PC-3 (cell line): ENCODE data around the gene TLDC2. TPM values are rescaled to one million over a fixed set of nuclear protein-coding genes. Genes with fewer than 3 reads are reported as not detected.

Experiments
- ATAC-seq: fragments of 200-7000 bp; cut with Tn5 transposase; 2 replicates; pipeline ENCODE4 v1.9.1; 2020; ENCODE audit warnings: mild to moderate bottlenecking, moderate library complexity
- BruUV-seq: library from RNA; stranded (reverse); fragments of 400-500 nt; replicated peaks from 2 replicates; lab custom pipeline; 2021; lab: Mats Ljungman, UMichigan
- CTCF ChIA-PET: fragments of 300-600 bp; sonication (Branson Sonifier 250); formaldehyde crosslinking; loops from one replicate; lab custom pipeline; 2022; ENCODE audit warnings: antibody characterized with exemption; lab: Charles Lee
- POLR2A ChIA-PET: fragments of 300-600 bp; sonication (Branson Sonifier 250); formaldehyde crosslinking; loops from one replicate; lab custom pipeline; 2022; ENCODE audit warnings: antibody characterized with exemption; ENCODE audit not compliant: unreplicated experiment; lab: Charles Lee
- DNase-seq: peaks from one replicate; pipeline ENCODE4 v3.0.0-alpha.2; 2015
- H2AFZ ChIP-seq: fragments of 300-600 bp; sonication (generic); 2 replicates; pipeline ENCODE4 v1.6.0; 2016; ENCODE audit warnings: antibody characterized with exemption, low read length
- H3F3A ChIP-seq: fragments of 300-600 bp; sonication (generic); one replicate; pipeline ENCODE4 v1.6.0; 2017; ENCODE audit warnings: antibody characterized with exemption, low read length, control low read depth, mild to moderate bottlenecking; ENCODE audit not compliant: unreplicated experiment
- H3K27ac ChIP-seq: fragments of 300-600 bp; sonication (generic); 2 replicates; pipeline ENCODE4 v1.5.1; 2016; ENCODE audit warnings: mild to moderate bottlenecking, low read length
- H3K27me3 ChIP-seq: fragments of 300-600 bp; sonication (generic); 2 replicates; pipeline ENCODE4 v1.6.1; 2016; ENCODE audit warnings: low read length, mixed read lengths
- H3K36me3 ChIP-seq: fragments of 300-600 bp; sonication (generic); 2 replicates; pipeline ENCODE4 v1.6.1; 2016; ENCODE audit warnings: low read depth, mixed run types, low read length, mixed read lengths
- H3K4me1 ChIP-seq: fragments of 300-600 bp; sonication (generic); 2 replicates; pipeline ENCODE4 v1.5.1; 2016; ENCODE audit warnings: low read length; ENCODE audit not compliant: insufficient read depth
- H3K4me2 ChIP-seq: fragments of 300-600 bp; sonication (generic); 2 replicates; pipeline ENCODE4 v1.6.0; 2016; ENCODE audit warnings: low read length
- H3K4me3 ChIP-seq: fragments of 300-600 bp; sonication (generic); 2 replicates; pipeline ENCODE4 v1.5.1; 2016; ENCODE audit warnings: mild to moderate bottlenecking, low read length, mixed read lengths
- H3K79me2 ChIP-seq: fragments of 300-600 bp; sonication (generic); 2 replicates; pipeline ENCODE4 v1.6.1; 2017; ENCODE audit warnings: low read length, mixed read lengths
- H3K9ac ChIP-seq: fragments of 300-600 bp; sonication (generic); 2 replicates; pipeline ENCODE4 v1.6.0; 2016; ENCODE audit warnings: mild to moderate bottlenecking, low read length
- H3K9me2 ChIP-seq: fragments of 300-600 bp; sonication (generic); replicated peaks from 2 replicates; pipeline ENCODE4 v1.6.1; 2016; ENCODE audit warnings: mixed run types, low read length, mixed read lengths
- H3K9me3 ChIP-seq: fragments of 300-600 bp; sonication (generic); 2 replicates; pipeline ENCODE4 v1.6.1; 2016; ENCODE audit warnings: low read length, mixed read lengths
- H4K20me1 ChIP-seq: fragments of 300-600 bp; sonication (generic); 2 replicates; pipeline ENCODE4 v1.6.1; 2016; ENCODE audit warnings: low read length, mixed read lengths
- CTCF ChIP-seq: fragments of 300-600 bp; sonication (generic); conservative IDR thresholded peaks from 2 replicates; pipeline ENCODE4 v1.5.1; 2017; ENCODE audit warnings: antibody characterized with exemption, low read depth, mild to moderate bottlenecking, low read length
- EZH2 ChIP-seq: fragments of 300-600 bp; sonication (generic); IDR thresholded peaks from one replicate; pipeline ENCODE4 v1.6.1; 2017; ENCODE audit warnings: antibody characterized with exemption, mild to moderate bottlenecking, low read length; ENCODE audit not compliant: unreplicated experiment
- EZH2phosphoT487 ChIP-seq: fragments of 300-600 bp; sonication (generic); IDR thresholded peaks from 2 replicates; pipeline ENCODE4 v1.6.1; 2018; ENCODE audit warnings: mild to moderate bottlenecking, antibody characterized with exemption, low read length, borderline replicate concordance
- intact Hi-C: fragments of 100-400 bp; cut with micrococcal nuclease; formaldehyde crosslinking; loops from 2 replicates; pipeline ENCODE4 v1.9.0; 2023
- total RNA-seq: library from RNA; depleted of rRNA; stranded (reverse); fragments of >200 nt; gene quantifications from 2 replicates; pipeline ENCODE4 v1.2.3, GENCODE V29; 2014

TLDC2 gene
- total RNA-seq, 1 experiment from 2014 or later, result not detected

DNA sequence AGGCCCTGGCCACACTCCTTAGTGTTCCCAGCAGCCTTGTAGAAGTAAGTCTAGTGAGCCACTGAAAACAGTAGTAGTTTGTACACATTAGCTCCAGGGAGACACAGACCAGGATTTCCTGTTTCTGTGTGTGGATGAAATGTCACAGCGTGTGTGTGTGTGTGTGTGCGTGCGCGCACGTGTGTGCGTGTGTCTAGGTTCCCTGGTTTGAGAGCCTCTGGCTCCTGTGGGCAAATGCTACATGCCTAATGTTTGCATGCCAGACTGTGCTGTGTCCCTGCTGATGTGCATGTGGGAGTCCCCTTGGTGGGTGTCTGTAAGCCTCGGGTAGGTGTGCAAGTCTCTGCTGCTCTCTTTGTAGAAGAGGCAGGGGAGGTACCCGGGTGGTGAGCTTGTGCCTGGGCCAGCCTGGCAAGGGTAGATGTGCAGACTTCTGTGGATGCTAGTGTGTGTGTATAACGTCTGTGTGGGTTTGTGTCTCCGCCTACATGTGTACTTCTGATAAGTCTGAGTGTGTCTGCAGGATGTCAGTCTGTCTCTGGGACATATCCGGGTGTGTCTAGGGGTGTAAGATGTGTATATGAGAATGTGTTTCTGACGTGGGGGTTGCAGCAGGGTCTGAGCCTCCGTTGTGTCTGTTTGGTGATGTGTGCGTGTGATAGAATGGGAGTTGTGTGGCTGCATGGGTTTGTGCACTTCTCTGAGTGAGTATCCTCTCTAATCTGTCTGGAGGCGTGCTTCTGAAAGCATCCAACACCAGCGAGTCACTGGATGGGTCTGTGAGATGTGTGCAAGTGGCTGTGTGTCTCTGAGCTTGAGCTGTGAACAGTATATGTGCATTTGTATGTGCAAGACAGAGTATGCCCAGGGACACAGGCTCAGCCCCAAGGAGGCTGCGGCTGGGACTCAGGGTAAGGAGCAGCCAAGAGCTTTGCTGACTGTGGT is 19.0 kb upstream of the TLDC2 start:
- peak overlapping the region; percentile 20; the same call in 1 of the 2 replicates for H3K4me2 ChIP-seq
- H3K36me3 ChIP-seq, result 0 out of 2 replicates have a peak, but pooled peaks cover 3% of the 10 kb centered on the region
- no peaks in the 10 kb centered on the region for H3F3A ChIP-seq
- POLR2A ChIA-PET, result interaction anchor here (0.5 to 1.0 kb wide), 2 partner anchors 21 to 396 kb away, joined by 3 to 5 read pairs; no protein-coding TSS in a partner anchor
- ATAC-seq, result peak; percentile 39
- CTCF ChIA-PET, result interaction anchor here (0.5 kb wide), 1 partner anchor 156 kb away, joined by 3 read pairs; no protein-coding TSS in a partner anchor
- no TSS peak for BruUV-seq
- H3K27me3 ChIP-seq, result no peaks in the 10 kb centered on the region
- H3K27ac ChIP-seq, result 0 out of 2 replicates have a peak overlapping the region, but pooled peaks have one; percentile 5
- H3K9me2 ChIP-seq, result no peaks in the 10 kb centered on the region
- H3K9ac ChIP-seq, result no peak overlapping the region
- no peaks in the 10 kb centered on the region for H3K9me3 ChIP-seq
- intact Hi-C loops, result no loop called here
- H2AFZ ChIP-seq, result no peak overlapping the region
- no peak for TF ChIP-seq EZH2phosphoT487
- no peak for TF ChIP-seq CTCF
- no peak for TF ChIP-seq EZH2
- peaks cover 95% of the 10 kb centered on the region for H3K79me2 ChIP-seq
- no peak overlapping the region for H3K4me3 ChIP-seq
- H4K20me1 ChIP-seq, result peaks cover 6% of the 10 kb centered on the region; the same call in 1 of the 2 replicates
- H3K4me1 ChIP-seq, result peaks cover 34% of the 10 kb centered on the region
- peak; percentile 32 for DNase-seq

DNA sequence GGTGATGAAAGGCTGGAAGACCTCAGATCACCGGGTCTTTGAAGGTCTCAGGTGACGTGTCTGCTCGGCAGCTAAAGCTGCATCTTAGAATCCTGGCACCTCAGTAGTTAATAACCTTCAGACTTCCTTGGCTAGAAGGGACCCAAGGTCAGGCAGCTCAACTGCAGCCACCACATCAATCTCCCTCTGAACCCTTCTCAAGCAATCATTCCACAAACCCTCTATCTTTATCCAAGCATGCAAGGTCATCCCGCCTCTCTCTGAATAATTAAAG is 16.7 kb upstream of the TLDC2 start:
- no peak overlapping the region for H2AFZ ChIP-seq

More for the DNA sequence above, 16.7 kb upstream of the TLDC2 start:
- Histone ChIP-seq H3K4me1 (peaks cover 34% of the 10 kb centered on the region), H3K79me2 (peaks cover 80% of the 10 kb centered on the region), H3K27ac (no peak overlapping the region), H3K27me3 (no peaks in the 10 kb centered on the region), H3K36me3 (0 out of 2 replicates have a peak, but pooled peaks cover 3% of the 10 kb centered on the region), H3K9ac (no peak overlapping the region), H3K9me3 (no peaks in the 10 kb centered on the region), H3K4me3 (no peak overlapping the region), H3K4me2 (no peak overlapping the region), H4K20me1 (0 out of 2 replicates have a peak, but pooled peaks cover 4% of the 10 kb centered on the region), H3F3A (no peaks in the 10 kb centered on the region), H3K9me2 (no peaks in the 10 kb centered on the region)
- POLR2A ChIA-PET, result no interaction called here
- intact Hi-C loops, result no loop called here
- DNase-seq (no peak), ATAC-seq (no peak)
- TF ChIP-seq EZH2 (no peak), CTCF (no peak), EZH2phosphoT487 (no peak)
- BruUV-seq, result no TSS peak
- CTCF ChIA-PET, result interaction anchor here (0.6 kb wide), 2 partner anchors 61 to 114 kb away, joined by 3 to 5 read pairs; no protein-coding TSS in a partner anchor
